NCI-H1694 (cell line): ENCODE measurements around the gene MOB1B.
"Not testable (repeated sequence)": the region's sequence is repeated elsewhere in the genome, so short reads cannot be mapped to it uniquely, and the experiment has no call there.

ENCODE experiments used
- DNase-seq: peaks from one replicate; lab custom pipeline; 2025; lab: John Stamatoyannopoulos, UW

MOB1B gene

GRCh38 chr4:71009086-71009485, 106.9 kb downstream of the MOB1B start:
- no peak for DNase-seq

- DNase-seq, result peak; percentile 62
Observed at GRCh38 chr4:71009890-71010588, 107.9 kb downstream of the MOB1B start.

DNA sequence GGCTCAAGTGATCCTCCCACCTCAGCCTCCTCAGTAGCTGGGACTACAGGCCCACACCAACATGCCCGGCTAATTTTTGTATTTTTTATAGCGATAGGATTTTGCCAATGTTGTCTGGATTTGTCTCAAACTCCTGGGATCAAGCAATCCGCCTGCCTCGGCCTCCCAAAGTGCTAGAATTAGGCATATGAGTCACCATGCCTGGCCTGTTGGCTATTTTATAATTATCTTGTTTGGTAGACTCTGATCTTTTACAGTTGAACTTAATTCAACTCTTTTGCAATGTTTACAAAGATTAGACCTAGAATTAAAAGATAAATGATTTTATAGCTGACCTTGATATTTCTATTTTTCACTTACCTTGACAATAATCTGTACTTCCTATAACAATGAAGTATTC, 109.3 kb downstream of the MOB1B start:
- DNase-seq, result no peak

DNA sequence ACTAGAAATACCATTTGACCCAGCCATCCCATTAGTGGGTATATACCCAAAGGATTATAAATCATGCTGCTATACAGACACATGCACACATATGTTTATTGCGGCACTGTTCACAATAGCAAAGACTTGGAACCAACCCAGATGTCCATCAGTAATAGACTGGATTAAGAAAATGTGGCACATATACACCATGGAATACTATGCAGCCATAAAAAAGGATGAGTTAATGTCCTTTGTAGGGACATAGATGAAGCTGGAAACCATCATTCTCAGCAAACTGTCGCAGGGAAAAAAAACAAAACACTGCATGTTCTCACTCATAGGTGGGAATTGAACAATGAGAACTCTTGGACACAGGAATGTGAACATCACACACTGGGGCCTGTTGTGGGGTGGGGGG, 115.2 kb downstream of the MOB1B start:
- DNase-seq, result not testable (repeated sequence)

DNA sequence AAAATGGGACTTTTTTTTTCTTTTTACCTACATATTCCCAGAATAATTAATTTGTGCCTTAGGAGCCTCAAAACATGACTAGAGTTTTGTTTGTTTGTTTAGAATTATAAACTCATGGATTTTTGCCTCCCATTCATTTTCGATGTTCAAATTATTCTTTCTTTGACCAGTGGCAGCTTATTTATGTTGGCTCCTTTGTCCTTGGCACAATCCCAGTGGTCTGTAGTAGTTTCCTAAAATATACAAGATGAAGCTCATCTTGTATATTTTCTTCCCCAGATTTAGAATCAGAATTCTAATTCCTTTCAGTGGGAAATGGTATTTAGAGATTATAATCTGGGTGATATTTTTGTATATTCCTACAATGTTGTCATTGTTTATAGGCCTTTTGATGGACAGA, 118.4 kb downstream of the MOB1B start:
- DNase-seq, result no peak

- DNase-seq, result no peak
Observed at GRCh38 chr4:71025654-71026053, 123.5 kb downstream of the MOB1B start.

GRCh38 chr4:71026086-71026485, 123.9 kb downstream of the MOB1B start:
- no peak for DNase-seq

DNA sequence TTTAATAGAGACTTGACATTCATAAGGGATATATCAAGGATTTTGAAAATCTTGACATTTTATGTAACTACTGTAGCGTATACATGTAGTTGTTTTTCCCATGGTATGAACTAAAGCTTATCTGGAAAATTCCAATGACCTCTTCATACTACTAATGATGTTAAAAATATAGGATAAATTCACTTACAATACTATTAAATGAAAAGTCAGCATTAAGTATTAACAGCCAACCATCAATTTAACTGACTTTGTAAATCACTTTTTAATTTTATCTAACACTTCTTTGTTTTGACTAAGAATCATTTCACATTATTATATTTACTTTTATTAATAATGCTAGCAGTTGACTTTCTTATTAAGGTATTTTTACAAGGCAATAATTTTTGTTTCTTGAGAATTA, 125.4 kb downstream of the MOB1B start:
- DNase-seq, result no peak

DNA sequence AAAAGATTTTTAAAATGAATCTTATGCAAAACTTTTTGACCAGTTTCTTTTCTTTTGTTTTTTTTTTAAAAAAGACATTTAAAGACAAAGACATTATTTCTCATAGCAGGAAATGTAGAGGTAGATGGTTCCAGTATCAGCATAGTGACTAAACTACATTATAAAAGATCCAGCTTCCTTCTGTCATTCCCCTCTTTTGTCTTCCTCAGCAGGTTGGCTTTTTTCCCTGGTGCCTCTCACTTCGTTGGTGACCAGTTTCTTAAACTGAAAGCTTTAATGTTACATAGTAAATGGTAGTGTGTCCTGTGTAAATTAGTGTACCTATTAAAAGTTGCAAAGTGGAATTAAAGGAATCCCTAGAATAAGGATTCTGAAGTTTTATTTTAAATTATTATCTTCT, 127.3 kb downstream of the MOB1B start:
- DNase-seq, result no peak

DNA sequence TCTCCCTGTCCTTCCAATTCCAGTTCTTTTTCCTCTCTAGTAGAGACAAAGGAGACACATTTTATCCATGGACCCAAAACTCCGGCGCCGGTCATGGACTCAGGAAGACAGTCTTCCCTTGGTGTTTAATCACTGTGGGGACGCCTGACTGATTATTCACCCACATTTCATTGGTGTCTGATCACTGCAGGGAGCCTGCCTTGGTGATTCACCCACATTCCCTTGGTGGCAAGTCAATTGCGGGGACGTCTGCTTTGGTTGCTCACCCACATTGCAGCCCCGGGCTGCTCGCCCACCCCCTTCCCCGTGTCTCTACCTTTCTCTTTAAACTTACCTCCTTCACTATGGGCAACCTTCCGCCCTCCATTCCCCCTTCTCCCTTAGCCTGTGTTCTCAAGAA, 129.9 kb downstream of the MOB1B start:
- not testable (repeated sequence) for DNase-seq
